ENCODE results near the gene TTF2. TPM values are rescaled to one million over a fixed set of nuclear protein-coding genes. Genes with fewer than 3 reads are reported as not detected.

TTF2 gene
- total RNA-seq, 1 experiment from 2014 or later: 91.4 TPM

- Histone ChIP-seq H3K4me3 (ENCODE audit: low read depth, low read length, poor library complexity, severe bottlenecking) (no peak overlapping the region), H3K36me3 (ENCODE audit: insufficient read depth, low read length, poor library complexity, severe bottlenecking) (peaks cover 6% of the 10 kb centered on the region), H3K27ac (ENCODE audit: low read depth, low read length, poor library complexity, severe bottlenecking) (no peak overlapping the region), H3K27me3 (replicated peaks; ENCODE audit: insufficient read depth, low read depth, low read length, poor library complexity) (no peaks in the 10 kb centered on the region), H3K9me3 (ENCODE audit: low read depth, low read length, poor library complexity, severe bottlenecking) (no peaks in the 10 kb centered on the region), H3K4me1 (ENCODE audit: insufficient read depth, low read length, poor library complexity, severe bottlenecking) (no peaks in the 10 kb centered on the region)
- intact Hi-C loops (cut with micrococcal nuclease; ENCODE audit: unreplicated experiment): no loop called here
- CTCF ChIA-PET: no interaction called here
- DNase-seq (ENCODE audit: low spot score): no peak
- TF ChIP-seq EZH2 (IDR thresholded peaks at IDR 0.05; ENCODE audit: borderline replicate concordance, low read depth, low read length, poor library complexity, severe bottlenecking) (no peak), CTCF (conservative IDR thresholded peaks at IDR 0.05; ENCODE audit: low read depth, low read length) (no peak)
- BruUV-seq (replicated peaks): no TSS peak
- POLR2A ChIA-PET (ENCODE audit: low non-redundant PET): no interaction called here
Measured at GRCh38 chr1:117106478-117106877, 46.4 kb downstream of the TTF2 start.

DNA sequence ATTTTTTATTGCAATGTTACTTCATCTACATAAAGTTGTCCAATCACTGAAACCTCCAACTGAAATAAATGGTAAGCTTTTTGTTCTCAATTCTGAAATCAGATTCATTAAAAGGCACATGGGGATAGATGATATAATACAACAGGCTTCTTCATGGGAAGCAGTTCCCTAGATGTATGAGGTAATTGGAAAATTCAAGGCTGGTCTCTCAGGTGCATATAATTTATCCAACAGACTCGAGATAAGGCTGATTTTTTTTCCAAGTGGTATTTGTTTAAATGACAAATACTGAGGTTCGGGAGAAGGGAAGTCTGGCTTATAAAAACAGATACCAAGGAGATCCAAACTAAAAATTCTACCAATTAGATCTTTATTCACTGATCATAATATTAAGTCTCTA is 47.2 kb downstream of the TTF2 start:
- POLR2A ChIA-PET (ENCODE audit: low non-redundant PET): no interaction called here
- no peak for DNase-seq (ENCODE audit: low spot score)
- Histone ChIP-seq H3K27me3 (replicated peaks; ENCODE audit: insufficient read depth, low read depth, low read length, poor library complexity) (no peaks in the 10 kb centered on the region), H3K4me1 (ENCODE audit: insufficient read depth, low read length, poor library complexity, severe bottlenecking) (no peaks in the 10 kb centered on the region), H3K4me3 (ENCODE audit: low read depth, low read length, poor library complexity, severe bottlenecking) (no peak overlapping the region), H3K9me3 (ENCODE audit: low read depth, low read length, poor library complexity, severe bottlenecking) (no peaks in the 10 kb centered on the region), H3K27ac (ENCODE audit: low read depth, low read length, poor library complexity, severe bottlenecking) (no peak overlapping the region), H3K36me3 (ENCODE audit: insufficient read depth, low read length, poor library complexity, severe bottlenecking) (peaks cover 1% of the 10 kb centered on the region)
- CTCF ChIA-PET: no interaction called here
- intact Hi-C loops (cut with micrococcal nuclease; ENCODE audit: unreplicated experiment): no loop called here
- TF ChIP-seq EZH2 (IDR thresholded peaks at IDR 0.05; ENCODE audit: borderline replicate concordance, low read depth, low read length, poor library complexity, severe bottlenecking): no peak
- TF ChIP-seq CTCF (conservative IDR thresholded peaks at IDR 0.05; ENCODE audit: low read depth, low read length): no peak
- no TSS peak for BruUV-seq (replicated peaks)

DNA sequence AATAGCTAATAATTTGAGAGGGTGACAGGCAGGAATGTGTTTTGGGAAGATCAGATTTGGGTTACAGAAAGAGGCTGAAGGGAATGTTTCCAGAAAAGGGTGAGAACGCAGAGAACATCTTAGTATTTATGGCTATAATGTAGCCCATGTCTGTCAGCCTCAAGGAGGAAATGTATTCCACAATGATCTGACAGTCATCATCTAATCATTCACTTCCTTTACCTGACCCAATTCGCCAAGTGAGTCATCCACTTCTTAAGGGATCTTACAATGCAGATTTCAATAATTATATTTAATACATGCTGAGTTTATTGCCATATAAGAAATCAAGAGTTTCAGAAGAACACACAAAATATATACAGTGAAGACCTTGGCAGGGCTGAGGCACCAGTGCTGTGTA is 50.6 kb downstream of the TTF2 start:
- POLR2A ChIA-PET (ENCODE audit: low non-redundant PET): interaction anchor here (0.6 kb wide), 2 partner anchors 15 to 306 kb away, joined by 3 to 10 read pairs; no protein-coding TSS in a partner anchor
- DNase-seq (ENCODE audit: low spot score): peak; percentile 11
- no peaks in the 10 kb centered on the region for H3K36me3 ChIP-seq (ENCODE audit: insufficient read depth, low read length, poor library complexity, severe bottlenecking)
- no peaks in the 10 kb centered on the region for H3K27me3 ChIP-seq (replicated peaks; ENCODE audit: insufficient read depth, low read depth, low read length, poor library complexity)
- CTCF ChIA-PET: no interaction called here
- no peak overlapping the region for H3K27ac ChIP-seq (ENCODE audit: low read depth, low read length, poor library complexity, severe bottlenecking)
- H3K4me3 ChIP-seq (ENCODE audit: low read depth, low read length, poor library complexity, severe bottlenecking): no peak overlapping the region
- intact Hi-C loops (cut with micrococcal nuclease; ENCODE audit: unreplicated experiment): no loop called here
- no TSS peak for BruUV-seq (replicated peaks)
- no peaks in the 10 kb centered on the region for H3K4me1 ChIP-seq (ENCODE audit: insufficient read depth, low read length, poor library complexity, severe bottlenecking)
- TF ChIP-seq CTCF (conservative IDR thresholded peaks at IDR 0.05; ENCODE audit: low read depth, low read length): no peak
- TF ChIP-seq EZH2 (IDR thresholded peaks at IDR 0.05; ENCODE audit: borderline replicate concordance, low read depth, low read length, poor library complexity, severe bottlenecking): no peak
- no peaks in the 10 kb centered on the region for H3K9me3 ChIP-seq (ENCODE audit: low read depth, low read length, poor library complexity, severe bottlenecking)
